NCI-H1694 (cell line): ENCODE results near the gene DECR2.
"Not testable (repeated sequence)": the region's sequence is repeated elsewhere in the genome, so short reads cannot be mapped to it uniquely, and the experiment has no call there.

Source experiments
- DNase-seq: peaks from one replicate; lab custom pipeline; 2025; lab: John Stamatoyannopoulos, UW

The DECR2 gene

DNA sequence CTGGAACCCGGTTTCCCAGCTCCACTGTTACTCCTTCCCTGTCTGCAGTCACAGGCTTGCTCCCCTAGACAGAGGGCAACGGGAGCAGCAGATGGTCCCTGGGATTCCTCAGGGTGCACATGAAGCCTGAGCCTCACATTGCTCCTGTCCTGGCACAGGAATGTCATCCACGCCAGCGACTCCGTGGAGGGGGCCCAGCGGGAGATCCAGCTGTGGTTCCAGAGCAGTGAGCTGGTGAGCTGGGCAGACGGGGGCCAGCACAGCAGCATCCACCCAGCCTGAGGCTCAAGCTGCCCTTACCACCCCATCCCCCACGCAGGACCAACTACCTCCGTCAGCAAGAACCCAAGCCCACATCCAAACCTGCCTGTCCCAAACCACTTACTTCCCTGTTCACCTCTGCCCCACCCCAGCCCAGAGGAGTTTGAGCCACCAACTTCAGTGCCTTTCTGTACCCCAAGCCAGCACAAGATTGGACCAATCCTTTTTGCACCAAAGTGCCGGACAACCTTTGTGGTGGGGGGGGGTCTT is 1.6 kb upstream of the DECR2 start:
- no peak for DNase-seq

DNA sequence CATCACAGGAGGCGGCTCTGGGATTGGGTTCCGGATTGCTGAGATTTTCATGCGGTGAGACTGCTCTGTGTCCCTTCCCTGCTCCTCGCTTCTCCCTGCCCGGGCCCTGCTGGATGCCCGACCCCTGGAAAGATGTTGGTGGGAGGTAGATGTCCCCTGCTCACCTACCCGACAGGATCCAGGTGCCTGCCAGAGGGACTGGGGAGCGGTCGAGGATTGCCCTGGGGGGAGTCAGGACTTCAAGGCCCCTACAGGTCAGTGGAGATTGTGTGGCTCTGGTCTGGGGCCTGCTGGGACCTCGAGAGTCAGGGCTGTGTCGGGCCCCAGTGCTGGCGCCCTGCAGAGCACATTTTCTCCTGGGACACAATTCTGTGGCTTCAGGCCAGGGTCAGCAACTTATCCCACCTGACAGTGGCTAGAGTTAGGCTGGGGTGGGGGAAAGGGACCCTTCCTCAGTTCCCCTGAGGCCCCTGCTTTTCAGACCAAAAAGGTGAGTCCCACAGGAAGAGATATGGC is 3.3 kb downstream of the DECR2 start:
- no peak for DNase-seq

DNA sequence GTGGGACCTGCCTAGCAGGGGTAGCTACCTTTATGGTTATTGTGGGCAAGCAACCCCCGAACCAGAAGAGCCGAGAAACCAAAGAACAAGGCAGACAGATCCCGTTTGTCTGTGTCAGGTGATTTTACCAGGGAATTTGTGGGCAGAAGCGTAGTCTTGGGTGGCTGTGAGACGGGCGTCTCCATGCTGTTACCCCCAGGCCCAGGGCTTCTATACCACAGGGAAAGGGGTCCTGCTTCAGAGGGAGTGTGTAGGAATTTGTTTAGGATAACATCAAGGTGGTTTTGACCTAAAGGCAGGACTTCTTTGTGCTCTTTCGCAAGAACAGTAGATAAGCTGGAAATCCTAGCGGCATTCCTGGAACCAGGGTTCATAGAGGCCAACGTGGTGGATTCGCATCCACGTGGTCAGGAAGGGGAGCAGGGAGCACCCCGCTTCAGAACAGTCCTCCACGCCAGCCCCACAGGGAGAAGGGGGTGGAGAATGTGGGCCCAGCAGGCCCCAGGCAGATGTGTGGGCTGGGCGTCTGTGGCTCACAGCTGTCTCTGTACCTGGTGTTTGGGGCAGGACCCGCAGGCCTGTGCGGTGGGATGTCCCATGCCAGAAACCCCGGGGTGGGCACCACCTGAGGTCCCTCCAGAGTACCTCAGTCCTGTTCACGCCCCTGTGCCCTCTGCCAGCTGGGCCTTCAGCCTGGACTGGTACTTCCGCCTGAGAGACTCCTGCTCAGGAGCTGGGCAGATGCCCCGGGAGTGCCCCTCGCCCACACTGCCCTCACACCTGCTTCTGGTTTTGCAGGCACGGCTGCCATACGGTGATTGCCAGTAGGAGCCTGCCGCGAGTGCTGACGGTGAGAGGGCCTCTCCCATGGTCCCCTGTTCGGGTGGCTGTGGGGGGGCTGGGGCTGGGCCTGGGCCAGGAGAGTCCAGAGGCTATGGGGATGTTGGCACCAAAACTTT is 4.1 kb downstream of the DECR2 start:
- no peak for DNase-seq

DNA sequence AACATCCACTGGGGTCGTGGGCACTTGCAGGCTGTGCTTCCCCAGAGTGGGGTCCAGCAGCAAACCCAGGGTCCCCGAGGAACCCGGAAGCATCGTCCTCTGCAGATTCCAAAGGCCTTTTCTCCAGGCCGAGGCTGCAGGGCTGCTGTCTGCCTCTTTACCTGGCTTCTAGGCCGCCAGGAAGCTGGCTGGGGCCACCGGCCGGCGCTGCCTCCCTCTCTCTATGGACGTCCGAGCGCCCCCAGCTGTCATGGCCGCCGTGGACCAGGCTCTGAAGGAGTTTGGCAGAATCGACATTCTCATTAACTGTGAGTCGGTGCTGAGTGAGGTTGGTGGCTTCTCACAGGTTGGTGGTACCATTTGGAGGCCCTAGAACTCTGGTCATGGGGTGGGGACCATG is 5.6 kb downstream of the DECR2 start:
- no peak for DNase-seq

DNA sequence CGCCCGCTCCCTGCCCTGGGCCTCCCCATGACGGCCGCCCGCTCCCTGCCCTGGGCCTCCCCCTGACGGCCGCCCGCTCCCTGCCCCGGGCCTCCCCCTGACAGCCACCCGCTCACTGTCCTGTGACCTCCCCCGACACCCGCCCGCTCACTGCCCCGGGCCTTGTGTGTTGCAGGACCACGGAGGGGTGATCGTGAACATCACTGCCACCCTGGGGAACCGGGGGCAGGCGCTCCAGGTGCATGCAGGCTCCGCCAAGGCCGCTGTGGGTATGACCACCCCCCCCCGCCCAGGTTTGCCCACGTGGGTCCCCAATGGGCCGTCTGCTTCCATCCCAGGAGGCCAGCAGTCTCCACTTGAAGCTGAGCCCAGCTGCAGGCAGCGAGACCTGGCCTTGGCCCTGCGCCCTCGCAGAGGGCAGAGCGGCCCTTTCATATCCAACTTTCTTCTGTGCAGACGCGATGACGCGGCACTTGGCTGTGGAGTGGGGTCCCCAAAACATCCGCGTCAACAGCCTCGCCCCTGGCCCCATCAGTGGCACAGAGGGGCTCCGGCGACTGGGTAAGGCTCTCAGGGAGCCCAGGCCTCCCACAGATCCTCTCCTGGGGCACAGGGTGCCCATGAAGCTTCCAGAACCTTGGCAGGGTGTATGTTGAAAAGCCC is 9.0 kb downstream of the DECR2 start:
- DNase-seq: no peak

DNA sequence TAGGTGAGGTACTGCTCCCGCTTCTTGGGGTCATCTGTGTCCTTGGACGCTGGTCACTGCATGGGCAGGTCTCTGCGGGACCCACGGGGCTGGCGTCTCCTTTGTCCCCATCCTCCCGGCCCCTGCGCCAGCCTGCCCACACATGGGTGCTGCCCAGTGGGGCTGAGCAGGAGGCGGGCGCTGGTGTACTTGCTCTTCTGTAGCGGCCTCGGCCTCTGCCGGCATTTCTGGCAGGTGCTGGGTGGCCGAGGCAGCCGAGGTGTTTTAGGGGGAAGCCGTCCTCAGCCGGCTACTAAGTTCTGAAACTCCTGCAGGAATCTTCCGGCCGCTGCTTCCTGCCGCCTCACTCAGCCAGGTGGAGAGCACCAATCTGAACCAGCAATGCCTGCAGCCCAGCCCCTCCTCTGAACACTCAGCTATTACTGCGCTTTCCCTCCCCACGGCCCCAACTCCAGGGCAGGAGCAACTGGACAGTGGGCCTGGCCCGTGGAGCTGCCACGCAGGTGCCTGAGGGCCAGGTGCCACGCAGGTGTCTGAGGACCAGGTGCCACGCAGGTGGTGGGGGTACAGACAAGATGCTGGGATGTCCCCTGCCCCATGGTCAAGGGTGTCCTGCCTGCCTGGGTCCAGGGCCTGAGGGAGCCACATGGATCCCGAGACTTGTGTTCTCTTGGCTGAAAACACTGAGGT is 10.0 kb downstream of the DECR2 start:
- DNase-seq: no peak

DNA sequence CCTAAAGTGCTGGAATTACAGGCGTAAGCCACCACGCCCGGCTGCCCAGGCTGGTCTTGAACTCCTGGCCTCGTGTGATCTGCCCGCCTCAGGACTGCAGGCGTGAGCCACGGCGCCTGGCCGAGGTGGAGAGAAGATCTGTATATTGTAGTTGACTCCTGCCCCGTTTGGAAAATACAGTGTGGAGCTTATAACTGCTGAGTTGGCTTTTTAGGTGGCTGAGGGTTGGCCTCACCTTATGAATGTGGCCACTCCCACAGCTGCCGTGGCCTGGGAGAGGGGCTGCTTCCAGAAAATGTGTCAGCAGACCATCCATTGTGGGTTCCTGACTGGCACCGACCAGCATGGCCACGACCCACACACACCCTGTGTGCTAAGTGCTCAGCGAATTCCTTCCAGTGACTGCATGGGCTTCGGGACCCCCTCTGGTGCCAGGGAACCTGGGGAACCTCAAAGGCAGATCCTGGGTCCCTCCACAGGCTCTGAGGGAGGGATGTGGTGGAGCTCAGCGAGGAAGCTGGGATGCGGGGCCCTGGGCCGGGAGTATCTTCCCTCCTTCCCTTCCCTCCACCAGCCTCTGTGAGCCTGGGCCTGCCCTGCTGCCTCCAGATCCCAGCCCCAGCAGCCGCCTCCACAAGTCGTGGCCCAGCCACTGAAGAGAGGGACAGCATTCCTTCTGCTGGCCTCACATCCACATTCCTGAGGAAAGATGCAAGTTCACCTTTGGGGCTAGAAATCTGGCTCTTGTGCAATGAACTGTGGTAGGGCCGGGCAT is 12.9 kb downstream of the DECR2 start:
- DNase-seq: no peak

DNA sequence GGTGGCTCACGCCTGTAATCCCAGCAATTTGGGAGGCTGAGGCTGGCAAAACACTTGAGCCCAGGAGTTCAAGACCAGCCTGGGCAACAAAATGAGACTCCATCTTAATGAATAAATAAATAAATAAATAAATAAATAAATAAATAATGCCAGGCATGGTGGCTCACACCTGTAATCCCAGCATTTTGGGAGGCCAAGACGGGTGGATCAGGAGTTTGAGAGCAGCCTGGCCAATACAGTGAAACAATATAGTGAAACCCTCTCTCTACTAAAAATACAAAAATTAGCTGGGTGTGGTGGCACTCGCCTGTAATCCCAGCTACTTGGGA is 13.4 kb downstream of the DECR2 start:
- DNase-seq: not testable (repeated sequence)

DNA sequence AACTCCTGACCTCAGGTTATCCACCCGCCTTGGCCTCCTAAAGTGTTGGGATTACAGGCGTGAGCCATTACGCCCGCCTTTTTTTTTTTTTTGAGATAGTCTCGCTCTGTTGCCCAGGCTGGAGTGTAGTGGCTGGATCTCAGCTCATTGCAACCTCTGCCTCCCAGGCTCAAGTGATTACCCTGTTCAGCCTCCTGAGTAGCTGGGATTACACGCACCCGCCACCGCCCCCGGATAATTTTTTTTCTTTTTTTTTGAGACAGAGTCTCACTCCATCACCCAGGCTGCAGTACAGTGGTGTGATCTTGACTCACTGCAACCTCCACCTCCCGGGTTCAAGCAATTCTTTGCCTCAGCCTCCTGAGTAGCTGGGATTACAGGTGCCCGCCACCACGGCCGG is 20.5 kb downstream of the DECR2 start:
- not testable (repeated sequence) for DNase-seq

DNA sequence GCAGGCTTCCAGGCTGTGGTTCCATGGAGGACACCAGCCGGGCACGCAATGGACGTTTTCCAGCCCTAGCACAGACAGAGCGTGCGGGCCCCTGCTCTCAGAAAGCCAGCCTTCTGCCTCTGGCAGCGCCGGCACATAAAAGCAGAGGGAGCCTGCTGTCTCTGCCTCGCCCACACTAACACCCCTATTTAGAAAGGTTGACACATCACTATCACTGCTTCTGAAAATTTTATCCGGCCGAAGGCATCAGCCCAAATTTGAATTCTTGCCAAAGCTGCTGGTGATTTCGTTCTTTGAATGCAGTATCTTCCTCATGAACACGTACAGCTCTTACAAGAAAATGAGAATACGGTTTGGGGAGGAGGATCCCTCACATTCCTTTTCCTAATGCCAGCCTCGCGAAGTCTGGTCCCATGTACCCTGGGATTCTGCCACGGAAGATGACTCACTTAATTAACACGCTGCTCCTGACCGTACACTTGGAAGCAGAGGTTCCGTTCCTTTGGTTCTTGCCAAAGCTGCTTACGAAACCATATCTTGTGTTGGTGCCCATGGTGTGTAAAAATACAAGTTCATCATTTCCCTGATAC is 22.4 kb downstream of the DECR2 start:
- DNase-seq: peak; percentile 16

DNA sequence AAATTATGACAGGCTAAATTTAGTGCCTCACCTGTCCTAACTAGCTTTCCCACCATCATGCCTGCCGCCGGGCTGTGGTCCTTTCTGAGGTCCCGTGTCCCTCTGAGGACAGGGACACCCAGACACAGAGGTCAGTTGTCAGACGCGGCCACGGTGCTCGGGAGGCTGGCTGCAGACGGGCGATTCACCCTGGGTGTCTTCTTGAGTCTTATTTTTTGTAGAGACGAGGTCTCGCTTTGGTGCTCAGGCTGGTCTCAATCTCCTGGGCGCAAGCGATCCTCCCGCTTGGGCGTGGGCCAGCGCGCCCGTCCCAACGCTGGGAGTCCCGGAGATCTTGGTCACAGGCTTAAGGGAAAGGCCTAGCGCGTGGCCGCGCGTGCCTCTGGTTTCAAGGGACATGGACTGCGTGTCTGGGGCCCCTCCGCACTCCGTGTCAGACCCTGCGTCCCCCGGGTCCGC is 23.0 kb downstream of the DECR2 start:
- no peak for DNase-seq

DNA sequence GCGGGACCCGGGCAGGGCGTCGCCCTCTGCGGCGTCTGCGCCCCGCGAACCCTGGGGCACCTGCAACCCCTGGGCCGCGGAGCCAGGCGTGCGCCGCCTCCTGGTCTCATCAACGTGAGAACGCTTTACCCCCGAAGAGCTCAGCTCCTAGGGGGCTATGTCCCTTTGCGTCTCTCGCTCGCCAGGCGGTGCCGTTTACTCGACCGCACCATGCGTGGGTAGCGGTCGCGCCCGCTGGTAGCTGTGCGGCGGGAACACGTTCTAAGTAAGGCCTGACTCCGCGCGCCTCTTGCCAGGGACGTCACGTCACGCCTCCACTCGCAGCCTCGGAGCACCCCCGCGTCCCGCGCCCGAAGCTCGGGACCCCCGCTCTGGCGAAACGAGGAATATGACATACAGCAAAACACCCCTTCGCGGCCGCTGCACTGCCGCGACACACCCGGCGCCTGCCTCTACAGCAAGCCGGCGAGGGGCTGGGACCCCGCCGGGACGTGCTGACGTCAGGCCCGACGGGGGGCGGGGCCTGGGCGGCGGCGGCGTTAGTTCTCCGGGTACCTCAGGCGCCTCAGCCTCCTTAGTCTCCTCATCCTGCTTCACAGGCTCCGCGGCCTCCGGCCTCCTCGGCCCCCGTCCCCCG is 23.5 kb downstream of the DECR2 start, which contains the start of gene RAB11FIP3:
RAB11FIP3 (plus strand) TSS at position 568 of the 637 bp plus-strand sequence. CDS start 358 bp downstream, outside the sequence.
- peak; percentile 50 for DNase-seq

DNA sequence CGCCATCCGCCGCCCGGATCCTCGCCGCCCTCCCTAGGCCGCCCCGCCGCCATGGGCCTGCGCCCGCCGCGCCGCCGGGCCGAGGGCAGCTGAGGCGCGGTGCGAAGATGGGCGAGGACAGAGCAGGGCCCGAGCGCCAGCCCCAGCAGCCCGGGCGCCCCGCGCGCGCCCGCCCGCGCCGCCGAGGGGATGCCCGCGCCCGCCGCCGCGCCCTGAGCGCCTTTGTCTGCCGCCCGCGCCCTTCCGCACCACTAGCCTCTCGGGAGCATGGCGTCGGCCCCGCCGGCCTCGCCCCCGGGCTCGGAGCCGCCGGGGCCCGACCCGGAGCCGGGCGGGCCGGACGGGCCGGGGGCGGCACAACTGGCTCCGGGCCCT is 24.0 kb downstream of the DECR2 start:
- no peak for DNase-seq

DNA sequence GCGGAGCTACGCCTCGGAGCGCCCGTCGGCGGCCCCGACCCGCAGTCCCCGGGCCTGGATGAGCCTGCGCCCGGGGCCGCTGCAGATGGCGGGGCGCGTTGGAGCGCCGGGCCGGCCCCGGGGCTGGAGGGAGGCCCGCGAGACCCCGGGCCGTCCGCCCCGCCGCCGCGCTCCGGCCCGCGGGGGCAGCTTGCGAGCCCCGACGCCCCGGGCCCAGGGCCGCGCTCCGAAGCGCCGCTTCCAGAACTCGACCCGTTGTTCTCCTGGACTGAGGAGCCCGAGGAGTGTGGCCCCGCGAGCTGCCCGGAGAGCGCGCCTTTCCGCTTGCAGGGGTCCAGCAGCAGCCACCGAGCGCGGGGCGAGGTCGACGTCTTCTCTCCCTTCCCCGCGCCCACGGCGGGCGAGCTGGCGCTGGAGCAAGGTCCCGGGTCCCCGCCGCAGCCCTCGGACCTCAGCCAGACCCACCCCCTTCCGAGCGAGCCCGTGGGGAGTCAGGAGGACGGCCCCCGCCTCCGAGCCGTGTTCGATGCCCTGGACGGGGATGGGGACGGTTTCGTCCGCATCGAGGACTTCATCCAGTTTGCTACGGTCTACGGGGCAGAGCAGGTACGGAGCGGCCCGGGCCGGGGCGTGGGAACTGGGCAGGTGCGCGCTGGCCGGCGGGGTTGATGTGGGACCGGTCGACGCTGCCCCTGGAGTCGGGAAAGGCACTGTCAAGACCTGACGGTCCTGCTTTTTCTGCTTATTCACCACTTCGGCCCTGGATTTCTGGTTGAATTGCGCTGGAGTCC is 24.6 kb downstream of the DECR2 start:
- DNase-seq: no peak

DNA sequence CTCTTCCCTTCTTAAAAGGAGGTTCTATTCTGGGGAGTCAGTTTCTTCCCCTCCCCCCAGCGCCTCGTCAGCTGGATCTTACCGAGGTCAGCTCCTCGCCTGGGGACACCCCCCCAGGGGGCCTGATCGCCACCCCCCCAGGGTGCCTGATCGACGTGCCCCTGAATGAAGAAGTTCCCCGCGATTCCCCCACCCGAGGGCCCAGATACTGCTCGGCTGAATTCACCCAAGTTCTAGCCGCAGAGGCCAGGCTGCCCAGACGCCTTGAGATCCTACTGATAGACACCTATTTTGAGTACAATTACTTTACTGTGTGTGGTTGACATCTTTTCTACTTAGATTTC is 25.2 kb downstream of the DECR2 start:
- DNase-seq: no peak

DNA sequence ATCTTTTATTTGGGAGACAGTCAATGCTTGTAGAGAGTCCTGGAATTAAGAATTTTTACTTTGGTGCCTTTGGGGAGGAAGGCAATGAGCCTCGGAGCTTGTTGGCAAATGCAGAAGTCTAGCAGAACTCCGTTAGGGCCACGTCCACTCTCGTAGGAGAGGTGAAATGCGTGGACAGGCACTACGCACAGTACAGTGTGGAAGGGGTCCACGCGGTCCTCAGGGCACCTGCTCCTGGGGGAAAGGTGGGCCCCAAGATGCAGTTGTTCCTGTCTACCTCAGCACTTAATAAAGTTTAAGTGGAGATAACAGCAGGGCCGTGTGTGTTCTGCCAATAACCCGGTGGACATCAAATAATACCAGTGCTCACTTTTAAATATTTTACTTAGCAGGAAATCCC is 25.6 kb downstream of the DECR2 start:
- DNase-seq: no peak

DNA sequence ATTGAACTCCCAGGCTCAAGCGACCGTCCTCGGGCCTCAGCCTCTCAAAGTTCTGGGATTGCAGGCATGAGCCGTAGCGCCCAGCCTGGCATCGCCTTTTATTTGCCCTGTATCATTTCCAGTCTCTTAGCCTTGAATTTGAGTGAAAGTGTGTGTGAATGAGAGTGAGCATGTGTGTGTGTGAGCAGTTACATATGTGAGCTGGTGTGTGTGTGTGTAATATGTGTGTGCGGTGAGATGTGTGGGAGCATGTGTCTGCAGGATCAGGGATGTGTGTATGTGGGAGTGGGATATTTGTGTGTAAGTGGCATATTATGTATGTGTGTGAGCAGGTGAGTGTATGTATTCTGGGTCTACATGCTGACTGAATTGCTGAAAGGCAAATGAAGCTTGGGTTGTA is 29.2 kb downstream of the DECR2 start:
- DNase-seq: no peak

DNA sequence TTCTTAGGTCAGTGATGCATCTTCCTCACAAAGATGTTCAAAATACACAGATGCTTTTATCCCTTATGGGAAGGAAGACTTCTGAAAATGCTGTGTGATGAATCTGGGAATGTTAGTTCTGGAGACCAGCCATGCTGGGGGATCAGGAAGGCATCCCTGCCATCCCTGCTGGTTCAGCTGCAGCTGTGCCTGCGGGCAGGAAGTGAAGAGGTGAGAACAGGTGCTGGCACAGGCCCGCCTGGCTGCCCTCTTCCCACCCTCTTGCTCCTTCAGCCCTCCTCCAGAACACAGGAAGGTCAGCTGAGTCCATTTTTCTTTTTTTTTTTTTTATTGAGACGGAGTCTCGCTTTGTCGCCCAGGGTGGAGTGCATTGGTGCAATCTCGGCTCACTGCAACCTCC is 38.9 kb downstream of the DECR2 start:
- no peak for DNase-seq

DNA sequence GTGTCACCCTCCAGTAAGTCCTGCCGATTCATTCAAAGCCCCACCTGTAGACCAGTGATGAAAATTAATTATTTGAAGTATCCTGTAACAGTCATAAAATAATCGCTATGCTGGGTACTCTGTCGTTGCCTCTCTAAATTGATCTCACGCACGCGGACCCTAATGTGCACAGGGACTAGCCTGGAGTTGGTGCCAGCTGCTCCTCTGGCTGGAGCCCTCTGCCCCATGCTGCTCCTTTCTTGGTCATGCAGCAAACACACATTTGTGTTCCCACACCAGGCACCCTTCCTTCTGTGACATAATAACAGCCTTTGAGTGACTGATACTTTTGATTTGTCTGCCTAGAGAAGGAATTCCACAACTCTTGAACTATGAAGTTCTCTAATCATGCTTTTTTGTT is 39.8 kb downstream of the DECR2 start:
- no peak for DNase-seq

DNA sequence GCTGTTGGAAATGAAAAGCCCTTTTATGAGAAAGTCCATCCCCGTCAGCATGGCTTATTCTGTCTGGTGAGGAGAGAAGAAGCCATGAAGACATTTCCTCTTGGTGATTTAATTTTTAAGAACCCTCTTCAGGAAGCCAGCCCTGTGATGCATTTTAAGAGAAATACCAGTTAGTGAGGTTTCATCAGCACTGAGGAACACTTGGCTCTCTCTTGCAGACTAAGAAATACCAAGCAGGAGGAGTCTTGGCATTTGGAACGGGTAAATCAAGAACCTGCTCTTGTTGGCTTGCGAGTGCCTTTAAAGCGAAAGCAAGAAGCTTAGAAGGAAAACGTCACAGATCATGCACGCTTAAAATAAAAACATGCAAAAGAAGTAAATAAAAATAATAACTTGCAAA is 41.3 kb downstream of the DECR2 start:
- no peak for DNase-seq
